HepG2 (cell line): ENCODE measurements around the gene PSME3IP1. TPM values are rescaled to one million over a fixed set of nuclear protein-coding genes. Genes with fewer than 3 reads are reported as not detected.

Source experiments
- AGO1 ChIP-seq: fragments of 200-400 bp; formaldehyde crosslinking; IDR thresholded peaks from 2 replicates; pipeline ENCODE4 v1.6.1; 2017; ENCODE audit warnings: mild to moderate bottlenecking, low read depth, low read length, moderate library complexity; ENCODE audit not compliant: poor library complexity, severe bottlenecking
- ASH2L ChIP-seq: fragments of 300-600, 200-600 bp; sonication (generic); IDR thresholded peaks from 2 replicates; pipeline ENCODE4 v1.7.0; 2017; ENCODE audit warnings: low read depth, mild to moderate bottlenecking, moderate library complexity, mixed read lengths, low read length; ENCODE audit not compliant: insufficient read length
- ATF3 ChIP-seq: sonication (generic); formaldehyde crosslinking; IDR thresholded peaks from 2 replicates; pipeline ENCODE4 v1.4.0; 2020; ENCODE audit warnings: missing genetic modification reagents
- ATF7 ChIP-seq, 2 experiments: fragments of 450-650 bp in 1 of 2; sonication (generic) in 1 of 2; formaldehyde crosslinking in 1 of 2; IDR thresholded peaks; 2 replicates each; pipeline versions ENCODE4 v1.4.0 to v1.6.1; 2016 to 2020; ENCODE audit warnings: antibody characterized with exemption in 1 of 2, mild to moderate bottlenecking in 1 of 2, missing genetic modification reagents in 1 of 2
- EED ChIP-seq: sonication (generic); formaldehyde crosslinking; IDR thresholded peaks from 2 replicates; pipeline ENCODE4 v1.5.0; 2020; ENCODE audit warnings: mild to moderate bottlenecking, missing genetic modification reagents
- GABPA ChIP-seq, 2 experiments: IDR thresholded peaks; 2 replicates each; pipeline ENCODE4 v1.6.1; 2011 to 2016; ENCODE audit warnings: low read depth in 2 of 2, low read length in 1 of 2, missing biosample characterization in 1 of 2, missing genetic modification characterization in 1 of 2
- IKZF1 ChIP-seq: fragments of 450-650 bp; IDR thresholded peaks from 2 replicates; pipeline ENCODE4 v1.7.1; 2016
- JDP2 ChIP-seq: sonication (generic); formaldehyde crosslinking; IDR thresholded peaks from 2 replicates; pipeline ENCODE4 v1.8.1; 2022; ENCODE audit warnings: missing genetic modification reagents, borderline replicate concordance
- NBN ChIP-seq: fragments of 450-650 bp; conservative IDR thresholded peaks from 2 replicates; pipeline ENCODE4 v1.6.1; 2017
- NKX3-1 ChIP-seq: sonication (generic); formaldehyde crosslinking; IDR thresholded peaks from 2 replicates; pipeline ENCODE4 v1.5.0; 2020; ENCODE audit warnings: missing genetic modification reagents
- NR1H2 ChIP-seq: sonication (generic); formaldehyde crosslinking; IDR thresholded peaks from 2 replicates; pipeline ENCODE4 v1.8.1; 2022; ENCODE audit warnings: low read depth, missing genetic modification reagents, borderline replicate concordance
- ONECUT2 ChIP-seq: sonication (generic); formaldehyde crosslinking; IDR thresholded peaks from 2 replicates; pipeline ENCODE4 v1.4.0; 2020; ENCODE audit warnings: missing genetic modification reagents
- PAF1 ChIP-seq: IDR thresholded peaks from 2 replicates; pipeline ENCODE4 v1.6.1; 2016; ENCODE audit warnings: missing genetic modification reagents, missing compliant biosample characterization
- PATZ1 ChIP-seq: sonication (generic); formaldehyde crosslinking; IDR thresholded peaks from 2 replicates; pipeline ENCODE4 v1.4.0; 2020; ENCODE audit warnings: missing genetic modification reagents
- PAXIP1 ChIP-seq: sonication (generic); formaldehyde crosslinking; conservative IDR thresholded peaks from 2 replicates; pipeline ENCODE4 v1.4.0; 2020; ENCODE audit warnings: mild to moderate bottlenecking, missing genetic modification reagents, moderate library complexity
- SRSF9 ChIP-seq: fragments of 200-400 bp; formaldehyde crosslinking; IDR thresholded peaks from 2 replicates; pipeline ENCODE4 v1.6.1; 2018; ENCODE audit warnings: borderline replicate concordance, mild to moderate bottlenecking, low read depth, low read length; ENCODE audit not compliant: insufficient read depth, poor library complexity, severe bottlenecking
- TRIM22 ChIP-seq: fragments of 450-650 bp; IDR thresholded peaks from 2 replicates; pipeline ENCODE4 v1.6.1; 2017
- ZMYM4 ChIP-seq: sonication (generic); formaldehyde crosslinking; IDR thresholded peaks from 2 replicates; pipeline ENCODE4 v1.8.1; 2023; ENCODE audit warnings: mild to moderate bottlenecking, missing genetic modification reagents
- ZNF317 ChIP-seq: sonication (generic); formaldehyde crosslinking; IDR thresholded peaks from 2 replicates; pipeline ENCODE4 v1.5.0; 2020; ENCODE audit warnings: mild to moderate bottlenecking, missing genetic modification reagents
- ZNF530 ChIP-seq: sonication (generic); formaldehyde crosslinking; IDR thresholded peaks from 2 replicates; pipeline ENCODE4 v1.5.0; 2020; ENCODE audit warnings: low read depth, mild to moderate bottlenecking, missing genetic modification reagents
- ZNF552 ChIP-seq: sonication (generic); formaldehyde crosslinking; IDR thresholded peaks from 2 replicates; pipeline ENCODE4 v1.9.0; 2022; ENCODE audit warnings: missing genetic modification reagents, mild to moderate bottlenecking, borderline replicate concordance
- ZNF558 ChIP-seq: sonication (generic); formaldehyde crosslinking; IDR thresholded peaks from 2 replicates; pipeline ENCODE4 v1.9.0; 2022; ENCODE audit warnings: mild to moderate bottlenecking, missing genetic modification reagents, borderline replicate concordance
- ZNF703 ChIP-seq: sonication (generic); formaldehyde crosslinking; IDR thresholded peaks from 2 replicates; pipeline ENCODE4 v1.5.1; 2020; ENCODE audit warnings: missing genetic modification reagents, mild to moderate bottlenecking, moderate library complexity, borderline replicate concordance
- ZNF781 ChIP-seq: sonication (generic); formaldehyde crosslinking; IDR thresholded peaks from 2 replicates; pipeline ENCODE4 v1.5.1; 2020; ENCODE audit warnings: borderline replicate concordance, mild to moderate bottlenecking, missing genetic modification reagents; ENCODE audit errors: not compliant biosample characterization
- polyA plus RNA-seq, 8 experiments: library from polyadenylated mRNA; depleted of rRNA in 3 of 8; stranded (reverse) in 7 of 8; unstranded in 1 of 8; fragments of >200 nt; fragmentation: Illumina TruSeq in 4 of 8; extraction: Trizol in 4 of 8; gene quantifications; 2 replicates each; pipeline versions ENCODE4 v1.2.1 to v1.2.3, GENCODE V29; 2011 to 2016; ENCODE audit warnings: low read depth in 4 of 8, missing spikeins in 1 of 8, mixed read lengths in 1 of 8; ENCODE audit not compliant: insufficient read depth in 1 of 8
- total RNA-seq, 5 experiments: library from RNA; depleted of rRNA; stranded (reverse); fragments of >200 nt; fragmentation: Illumina TruSeq; extraction: Trizol; gene quantifications; 2 replicates each; pipeline ENCODE4 v1.2.3, GENCODE V29; 2016; ENCODE audit warnings: low read depth in 1 of 5

PSME3IP1 gene
- total and polyA plus RNA-seq, 2 of the 13 experiments (the other 11 are each of a cell fraction or from before 2014, with no cell fraction given) = 90.8 to 99.8 TPM

DNA sequence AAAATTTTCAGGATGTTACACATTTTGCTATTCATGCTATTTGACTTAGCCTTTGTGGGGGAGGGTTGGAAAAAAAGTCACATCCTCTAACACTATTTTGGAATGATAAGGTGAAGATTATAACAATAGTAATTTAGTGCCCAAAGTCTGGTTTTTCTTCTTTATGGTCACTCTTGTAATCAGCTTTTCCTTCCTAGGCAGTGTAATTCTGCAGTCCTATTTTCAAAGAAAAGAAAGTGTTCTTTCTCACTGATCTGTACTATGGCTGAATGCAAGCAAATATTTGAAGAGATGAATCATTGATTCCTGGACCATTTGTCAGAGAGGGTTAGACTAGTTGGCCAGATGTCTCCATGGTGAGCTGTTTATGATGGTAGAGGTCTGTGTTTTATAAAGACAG lies 8.7 kb upstream of the PSME3IP1 start (continued):
- no peak for TF ChIP-seq TRIM22
- TF ChIP-seq ASH2L = peak; percentile 24
- no peak for TF ChIP-seq ZMYM4 (CRISPR knock-in tag)
- TF ChIP-seq ATF7 (IDR thresholded peaks at IDR 0.05) = no peak
- TF ChIP-seq ATF7 (CRISPR knock-in tag; IDR thresholded peaks at IDR 0.05) = no peak; the same call in 1 of the 2 replicates
- TF ChIP-seq ZNF703 (CRISPR knock-in tag) = no peak
- TF ChIP-seq NKX3-1 (CRISPR knock-in tag) = no peak
- TF ChIP-seq ZNF552 (CRISPR knock-in tag) = no peak
- no peak for TF ChIP-seq ZNF558 (CRISPR knock-in tag)
- no peak for TF ChIP-seq AGO1
- no peak for TF ChIP-seq NR1H2
- TF ChIP-seq NBN = no peak
- TF ChIP-seq ZNF781 = no peak
- no peak for TF ChIP-seq GABPA (IDR thresholded peaks at IDR 0.05; ENCODE audit: low read depth, low read length)
- no peak for TF ChIP-seq GABPA (CRISPR knock-in tag; IDR thresholded peaks at IDR 0.05; ENCODE audit: low read depth)
- peak; percentile 88 for TF ChIP-seq PAXIP1 (CRISPR knock-in tag)
- TF ChIP-seq JDP2 (CRISPR knock-in tag) = no peak
- TF ChIP-seq SRSF9 = no peak
- no peak for TF ChIP-seq PAF1 (CRISPR knock-in tag)
- no peak for TF ChIP-seq EED (CRISPR knock-in tag)
- TF ChIP-seq PATZ1 (CRISPR knock-in tag) = no peak
- TF ChIP-seq ZNF530 (CRISPR knock-in tag) = no peak
- TF ChIP-seq IKZF1 = no peak
- TF ChIP-seq ZNF317 (CRISPR knock-in tag) = no peak
- peak; percentile 92 for TF ChIP-seq ATF3 (CRISPR knock-in tag)
- TF ChIP-seq ONECUT2 (CRISPR knock-in tag) = peak; percentile 65
